Cardiac septum (tissue), 1 donor: ENCODE results near the gene HS3ST1. TPM values are rescaled to one million over a fixed set of nuclear protein-coding genes. Genes with fewer than 3 reads are reported as not detected.

ENCODE experiments used
- DNase-seq: peaks from one replicate; pipeline ENCODE4 v3.0.0-alpha.2; 2020; ENCODE audit warnings: low spot score
- intact Hi-C: fragments of 100-400 bp; cut with DNase I; formaldehyde crosslinking; loops from one replicate; pipeline ENCODE4 v1.14.0; 2022
- long read RNA-seq: library from polyadenylated mRNA; unstranded; transcript quantifications from one replicate; pipeline ENCODE4 v2.0.0, GENCODE V29; 2021
- total RNA-seq: library from RNA; stranded (reverse); fragmentation: NEBNext Ultra II Directional; extraction: Animal tissue kit (Norgen Biotek cat#: 25700); gene quantifications from one replicate; pipeline ENCODE4 v1.2.1, GENCODE V29; 2021
- donor health status: DM: no; HTN: no; CAD: no.

The HS3ST1 gene
- 1.2 TPM for total RNA-seq
- long read RNA-seq, full-length matches to known transcripts: 3 of 6 reads
- long read RNA-seq, partial matches to known transcripts: 0 of 6 reads
- long read RNA-seq, other reads (novel, unspliced or antisense): 3 of 6 reads

DNA sequence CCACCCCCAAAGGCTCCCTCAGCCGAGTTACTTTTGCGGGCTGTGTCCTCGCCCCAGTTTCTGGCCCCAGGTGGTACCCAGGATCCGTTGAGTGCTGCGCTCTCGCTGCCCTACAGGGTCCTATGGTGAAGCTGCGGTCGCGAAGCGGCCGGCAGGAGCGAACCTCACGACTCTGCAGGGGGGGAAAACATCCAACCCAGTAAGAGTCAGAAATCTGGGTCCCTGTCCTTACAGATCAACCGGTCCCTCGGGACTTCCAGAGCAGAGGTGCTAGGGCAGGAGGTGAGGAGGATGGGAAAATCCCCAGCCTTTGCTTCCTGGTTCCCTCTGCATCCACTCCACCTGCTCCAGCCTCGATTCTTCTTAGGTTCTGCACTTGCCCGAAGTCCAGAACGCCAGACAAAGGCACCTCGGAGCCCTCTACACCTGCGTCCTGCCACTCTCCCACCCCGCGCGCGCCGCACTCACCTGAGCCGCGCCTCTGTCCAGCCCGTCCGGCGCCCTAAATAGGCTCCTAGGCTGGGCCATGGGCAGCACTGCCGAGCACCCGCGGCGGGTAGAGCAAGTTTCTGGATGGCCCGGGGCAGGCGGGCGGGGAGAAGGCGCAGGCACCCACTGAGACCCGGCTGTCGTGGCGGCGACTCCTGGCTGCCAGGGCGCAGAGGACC, at the start of gene HS3ST1:
HS3ST1 (minus strand) TSS at position 664 of the 668 bp plus-strand sequence. CDS start 28,889 bp downstream, outside the sequence.
- intact Hi-C loops: loop anchor here (5.0 to 10.0 kb wide), 3 partner anchors 194 to 844 kb away; no protein-coding TSS in a partner anchor
- DNase-seq: no peak

DNA sequence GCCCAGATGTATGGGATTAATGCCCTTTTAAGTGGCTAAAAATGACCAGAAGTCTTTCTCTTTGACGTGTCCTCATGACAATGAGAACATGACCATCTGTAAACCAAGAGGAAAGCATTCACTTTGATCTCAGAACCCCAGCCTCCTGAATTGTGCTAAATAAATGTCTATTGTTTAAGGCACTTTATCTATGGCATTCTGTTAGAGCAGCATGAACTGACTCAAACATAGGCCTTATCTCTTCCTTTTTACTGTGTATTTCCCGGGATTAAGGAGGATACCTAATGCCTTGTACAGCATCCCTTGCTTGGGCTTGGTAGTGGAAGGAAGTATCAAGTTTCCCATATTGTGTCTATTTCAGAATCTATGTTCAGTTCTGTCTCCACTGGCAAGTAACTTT, 47.2 kb upstream of the HS3ST1 start:
- intact Hi-C loops: no loop called here
- no peak for DNase-seq

DNA sequence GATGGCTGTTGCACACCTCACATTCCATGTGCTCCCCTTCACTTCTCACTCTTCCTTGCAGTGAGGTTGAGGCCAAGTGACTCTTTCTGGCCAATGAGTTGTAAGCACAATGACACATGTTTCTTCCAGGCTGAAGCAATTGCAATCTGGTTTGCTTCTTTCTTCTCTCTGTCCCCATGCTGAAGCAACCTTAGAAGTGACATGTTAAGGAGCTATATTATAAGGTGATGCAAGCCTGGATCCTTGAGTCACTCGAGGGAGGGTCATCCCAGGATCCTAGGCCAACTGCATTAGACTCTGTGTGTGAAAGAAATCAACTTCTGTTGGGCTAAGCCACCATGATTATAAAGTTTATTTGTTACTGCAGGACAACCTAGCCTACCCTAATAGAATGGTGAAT, 45.5 kb upstream of the HS3ST1 start:
- no peak for DNase-seq
- intact Hi-C loops: no loop called here

DNA sequence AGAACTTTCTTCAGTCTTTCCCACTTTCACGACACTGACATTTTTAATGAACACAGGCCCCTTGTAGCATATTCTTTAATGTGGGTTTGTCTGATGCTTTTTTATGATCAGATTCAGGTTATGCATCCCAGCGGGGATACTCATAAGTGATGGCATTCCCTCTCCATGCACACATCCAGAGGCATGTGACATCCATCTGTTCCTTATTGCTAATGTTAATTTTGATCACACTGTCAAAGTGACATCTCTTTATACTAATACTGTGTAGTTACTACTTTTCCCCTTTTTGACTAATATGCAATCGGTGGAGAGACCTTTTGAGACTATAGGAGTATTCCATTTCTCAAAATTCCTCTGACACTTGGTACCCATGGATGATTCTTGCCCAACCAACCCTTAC, 43.8 kb upstream of the HS3ST1 start:
- DNase-seq: no peak
- intact Hi-C loops: no loop called here

DNA sequence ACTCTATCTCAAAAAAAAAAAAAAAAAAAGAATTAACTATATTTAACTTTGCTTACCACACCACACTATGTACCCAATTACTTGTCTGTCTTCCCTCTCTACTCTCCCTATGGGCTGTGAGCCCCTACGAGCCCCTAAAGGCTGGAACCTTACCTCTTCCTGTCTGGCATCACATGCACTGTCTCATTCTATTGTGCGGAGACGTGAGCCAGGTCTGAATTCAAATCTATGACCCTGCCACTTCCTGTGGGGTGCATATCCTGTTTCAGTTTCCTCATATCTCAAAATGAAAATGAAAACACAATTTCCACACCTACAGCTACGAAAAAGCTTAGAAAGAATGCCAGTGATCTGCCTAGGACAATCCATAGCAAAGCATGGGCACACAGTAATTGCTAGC, 42.9 kb upstream of the HS3ST1 start:
- no peak for DNase-seq

DNA sequence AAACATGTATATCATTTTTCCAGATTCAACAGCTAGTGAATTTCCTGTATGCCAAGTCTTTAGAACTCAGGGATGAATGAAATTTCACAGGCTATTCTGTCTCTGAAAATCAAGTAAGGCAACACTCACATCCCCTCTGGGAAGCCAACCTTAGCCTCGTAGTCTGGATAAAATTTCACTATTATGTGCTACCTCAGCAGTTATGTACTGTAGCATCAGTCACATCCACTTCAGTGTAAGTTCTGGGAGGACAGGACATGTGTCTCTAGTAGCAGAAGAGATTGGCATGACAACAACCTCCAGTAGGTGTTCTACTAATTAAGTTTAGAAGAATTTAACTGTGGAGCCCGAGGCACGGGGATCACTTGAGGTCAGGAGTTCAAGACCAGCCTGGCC, 42.4 kb upstream of the HS3ST1 start:
- intact Hi-C loops: no loop called here
- no peak for DNase-seq

More for the DNA sequence above, 42.9 kb upstream of the HS3ST1 start:
- intact Hi-C loops: no loop called here

DNA sequence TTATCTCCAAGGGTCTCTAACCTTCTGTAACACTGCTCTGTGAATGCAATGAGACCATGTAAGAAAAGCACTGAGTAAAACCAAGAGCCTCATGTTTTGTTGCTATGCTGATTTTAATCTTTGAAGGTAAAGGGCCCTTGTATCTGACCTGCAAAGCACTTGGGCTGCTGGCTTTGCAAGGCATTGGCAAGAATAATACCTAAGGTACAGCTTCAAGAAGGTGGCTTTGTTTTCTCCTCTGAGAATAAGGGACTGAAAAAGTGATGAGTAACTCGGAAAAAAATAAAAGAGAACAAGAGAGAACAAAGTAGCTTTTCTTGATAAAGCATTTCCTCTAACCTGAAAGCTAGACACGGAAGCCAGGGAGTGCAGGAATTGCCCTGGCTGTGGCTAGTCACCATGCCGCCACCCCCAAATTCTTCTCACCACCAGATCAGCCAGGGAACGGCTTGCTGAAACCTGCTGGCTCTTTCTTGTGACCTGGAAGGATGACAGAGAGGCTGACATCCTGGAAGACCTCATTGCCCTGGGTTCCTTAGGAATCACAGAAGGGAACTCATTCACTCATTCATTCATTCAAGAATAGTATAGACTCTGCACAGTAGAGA, 41.8 kb upstream of the HS3ST1 start:
- intact Hi-C loops: no loop called here
- no peak for DNase-seq

DNA sequence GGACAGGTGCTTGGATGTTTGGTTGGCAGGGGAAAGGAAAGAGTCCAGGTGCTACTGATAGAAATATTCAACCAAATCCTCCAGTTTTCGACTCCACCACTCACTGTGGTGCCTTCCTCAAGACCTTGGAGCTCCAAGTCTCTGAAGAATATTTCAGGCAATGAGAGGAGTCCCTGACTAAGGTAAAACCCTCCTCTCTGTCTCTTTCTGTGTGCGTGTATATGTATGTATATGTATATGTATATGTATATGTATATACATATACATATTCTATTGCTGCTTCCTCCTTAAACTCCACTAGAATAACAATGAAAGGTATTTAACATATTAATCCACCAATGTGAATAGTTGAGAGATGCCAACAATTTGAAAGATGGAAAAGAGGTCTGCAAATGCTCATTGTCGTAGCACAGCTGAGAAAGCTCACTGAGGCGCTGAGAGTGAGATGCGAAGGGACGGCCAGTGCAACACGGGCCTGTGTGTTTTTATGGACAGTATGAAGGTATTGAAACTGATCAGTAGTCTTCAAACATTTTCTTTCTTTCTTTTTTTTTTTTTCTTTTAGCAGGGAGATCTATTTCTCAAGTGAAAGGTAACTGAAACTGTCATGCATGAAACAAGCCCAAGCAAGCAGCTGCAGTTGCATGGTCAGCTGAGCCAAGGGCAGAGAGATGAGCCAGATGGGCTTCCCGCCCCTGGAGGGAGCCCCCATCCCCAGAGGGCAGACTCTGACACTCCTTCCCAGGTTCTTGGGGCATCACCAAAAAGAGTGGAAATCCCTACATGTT, 41.1 kb upstream of the HS3ST1 start:
- DNase-seq: no peak
- intact Hi-C loops: no loop called here

DNA sequence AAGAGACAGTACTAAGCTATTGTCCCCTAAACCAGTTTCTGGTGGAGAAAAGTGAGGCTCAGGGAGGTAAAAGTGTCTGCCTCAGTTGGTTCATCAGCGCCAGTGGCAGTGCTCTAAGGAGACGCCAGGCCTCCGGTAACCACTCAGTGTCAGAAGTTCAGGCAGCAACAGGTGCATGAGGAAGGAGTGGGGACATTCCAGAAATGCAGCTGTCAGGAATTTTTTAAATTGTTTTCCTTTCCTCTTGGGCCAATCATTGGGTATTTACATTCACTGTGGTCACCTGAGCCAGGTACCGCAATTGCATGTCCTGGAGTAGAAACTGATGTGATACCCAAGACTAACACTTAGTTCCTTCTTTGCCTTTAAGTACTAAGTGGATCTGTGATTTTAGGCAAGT, 40.2 kb upstream of the HS3ST1 start:
- intact Hi-C loops: no loop called here
- no peak for DNase-seq

DNA sequence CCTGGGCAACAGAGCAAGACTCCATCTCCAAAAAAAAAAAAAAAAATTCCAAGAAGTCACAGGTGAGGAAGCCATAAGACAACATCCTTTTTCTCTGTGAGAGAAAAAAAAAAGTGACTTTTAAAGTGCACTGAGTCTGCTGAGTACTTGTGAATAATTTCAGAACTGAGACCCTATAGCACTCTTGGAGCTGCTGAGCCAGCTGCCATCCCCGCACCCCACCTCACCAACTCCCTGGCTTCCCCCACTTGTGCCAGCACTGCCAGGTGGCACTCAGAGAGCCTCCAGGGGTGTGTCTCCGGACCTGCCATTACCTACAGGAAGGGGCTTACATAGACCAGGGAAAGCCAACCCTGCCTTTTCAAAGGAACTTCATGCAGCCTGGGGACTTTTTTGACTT, 39.2 kb upstream of the HS3ST1 start:
- intact Hi-C loops: no loop called here
- no peak for DNase-seq

DNA sequence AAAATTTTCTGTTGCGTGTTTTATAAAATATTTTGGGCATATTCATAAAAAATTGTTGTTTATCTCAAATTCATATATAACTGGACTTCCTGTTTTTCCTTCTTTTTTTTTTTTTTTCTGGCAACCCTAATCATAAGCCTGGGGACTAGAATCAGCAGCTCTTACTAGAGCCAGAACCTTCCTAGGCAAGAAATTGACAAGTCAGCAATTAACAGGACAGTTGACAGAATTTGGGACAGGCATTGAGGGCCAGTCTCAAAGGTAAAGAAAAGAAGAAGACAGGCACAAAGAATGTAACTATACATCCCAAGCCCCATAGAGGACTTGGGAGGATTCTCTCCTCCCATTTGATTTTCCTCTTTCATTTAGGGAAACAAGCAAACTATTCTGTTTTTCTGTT, 35.0 kb upstream of the HS3ST1 start:
- DNase-seq: no peak
- intact Hi-C loops: no loop called here

DNA sequence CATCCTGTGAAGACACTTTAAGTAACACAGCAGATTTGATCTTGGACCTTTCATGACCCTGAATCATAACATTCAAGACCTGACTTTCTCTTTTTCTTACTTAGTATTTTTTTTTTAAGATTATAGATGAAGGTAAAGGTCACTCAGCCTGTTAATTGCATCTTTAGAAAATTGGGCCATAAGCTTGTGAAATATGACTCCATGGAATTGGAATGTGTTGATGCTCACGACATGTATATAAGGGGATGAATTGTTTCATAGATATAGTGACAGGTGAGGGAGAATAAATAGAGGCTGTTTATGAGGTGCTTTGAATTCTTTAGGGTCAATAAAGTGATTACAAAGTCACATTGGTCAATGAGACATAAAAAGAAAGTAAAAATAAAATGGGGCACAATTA, 27.7 kb upstream of the HS3ST1 start:
- DNase-seq: no peak
- intact Hi-C loops: no loop called here

DNA sequence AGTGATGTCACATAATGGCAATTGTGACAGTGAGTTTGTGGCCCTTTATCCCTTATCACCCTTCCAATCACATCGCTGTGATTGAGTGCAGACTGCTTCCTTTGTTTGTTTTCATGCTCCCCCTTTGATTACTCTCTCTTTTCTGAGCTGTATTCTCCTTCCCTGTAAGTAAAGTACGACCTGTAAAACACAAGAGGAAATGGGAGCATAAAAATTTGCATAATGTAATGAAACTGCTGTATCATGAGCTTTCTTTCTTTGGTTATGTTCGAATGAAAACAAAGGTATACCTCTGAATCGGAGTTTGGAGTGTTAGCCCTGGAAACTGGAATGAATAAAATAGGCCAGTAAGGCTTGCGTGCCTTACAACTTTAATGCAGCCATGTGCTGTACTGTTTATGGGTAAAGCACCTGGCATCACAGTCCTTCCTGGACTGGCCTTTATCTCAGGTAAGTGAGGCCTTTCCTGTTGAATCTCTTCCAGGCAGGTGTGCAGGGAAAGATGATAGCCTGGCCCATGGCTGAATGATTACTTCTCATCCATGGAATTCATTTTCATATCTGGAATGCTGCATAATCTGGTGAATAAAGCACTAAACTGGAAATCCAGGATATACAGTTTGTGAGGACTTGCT, 26.6 kb upstream of the HS3ST1 start:
- intact Hi-C loops: no loop called here
- no peak for DNase-seq

DNA sequence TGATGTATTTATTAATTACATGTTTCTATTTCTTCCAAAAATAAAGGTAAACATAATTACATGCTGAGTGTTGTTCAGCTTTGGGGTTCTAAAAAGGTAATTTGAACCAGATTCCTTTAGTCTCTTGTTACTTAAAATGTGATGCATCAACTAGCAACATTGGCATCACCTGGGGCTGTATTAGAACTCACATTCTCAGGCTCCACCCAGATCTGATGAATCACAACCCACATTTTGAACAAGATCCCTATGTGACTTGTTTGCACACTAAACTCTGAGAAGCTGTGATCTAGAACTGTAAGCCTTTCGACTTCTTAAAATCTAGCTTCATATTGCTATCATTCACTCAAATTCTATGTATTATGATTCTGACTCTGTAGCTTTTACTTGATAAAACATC, 23.0 kb upstream of the HS3ST1 start:
- no peak for DNase-seq
- intact Hi-C loops: no loop called here

DNA sequence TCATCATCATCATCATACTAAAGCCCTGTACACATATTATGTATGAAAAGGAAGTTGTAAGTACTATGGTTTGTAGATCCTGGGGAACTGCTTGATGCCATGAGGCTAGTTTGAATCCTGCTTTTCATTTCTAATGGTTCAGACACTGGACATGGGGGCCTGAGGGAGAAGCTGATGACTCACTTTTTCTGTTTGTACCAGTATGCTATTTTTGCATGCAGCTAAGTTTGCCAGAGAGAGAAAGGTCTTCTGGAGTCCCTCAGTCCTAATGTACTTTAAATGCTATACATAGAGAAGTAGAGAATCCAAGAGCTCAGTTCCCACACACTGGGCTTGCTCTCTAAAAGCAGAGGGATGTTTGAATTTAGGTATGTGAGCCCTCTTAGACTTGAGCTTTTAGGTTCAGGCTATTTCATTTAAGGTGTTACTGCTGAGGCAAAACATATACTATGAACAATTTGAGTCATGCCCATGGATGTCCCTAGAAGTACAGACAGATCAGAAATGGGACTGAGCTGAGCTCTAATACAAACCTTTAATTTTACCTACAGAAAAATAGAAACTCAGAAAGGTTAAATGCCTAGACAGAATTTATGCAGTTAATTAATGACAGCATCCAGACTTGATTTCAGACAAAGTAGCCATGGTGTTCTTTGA, 17.6 kb upstream of the HS3ST1 start:
- no peak for DNase-seq

DNA sequence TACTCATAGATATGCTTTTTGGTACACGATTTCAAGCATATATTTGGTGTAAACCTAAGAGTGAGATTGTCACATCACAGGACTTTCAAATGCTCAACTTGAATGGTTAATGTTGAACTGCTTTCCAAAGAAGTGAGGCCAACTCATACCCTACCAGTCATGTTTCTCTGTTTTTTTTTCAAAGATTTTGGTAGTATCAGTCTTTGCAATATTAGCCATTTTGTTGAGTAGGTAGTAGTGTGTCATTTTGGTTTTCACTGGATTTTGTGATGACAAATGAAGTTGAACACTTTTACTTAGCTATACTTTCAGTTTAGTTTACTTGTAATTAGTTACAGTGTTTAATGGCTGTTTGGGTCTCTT, 12.5 kb upstream of the HS3ST1 start:
- DNase-seq: no peak
- intact Hi-C loops: no loop called here

More for the DNA sequence above, 17.6 kb upstream of the HS3ST1 start:
- intact Hi-C loops: no loop called here

DNA sequence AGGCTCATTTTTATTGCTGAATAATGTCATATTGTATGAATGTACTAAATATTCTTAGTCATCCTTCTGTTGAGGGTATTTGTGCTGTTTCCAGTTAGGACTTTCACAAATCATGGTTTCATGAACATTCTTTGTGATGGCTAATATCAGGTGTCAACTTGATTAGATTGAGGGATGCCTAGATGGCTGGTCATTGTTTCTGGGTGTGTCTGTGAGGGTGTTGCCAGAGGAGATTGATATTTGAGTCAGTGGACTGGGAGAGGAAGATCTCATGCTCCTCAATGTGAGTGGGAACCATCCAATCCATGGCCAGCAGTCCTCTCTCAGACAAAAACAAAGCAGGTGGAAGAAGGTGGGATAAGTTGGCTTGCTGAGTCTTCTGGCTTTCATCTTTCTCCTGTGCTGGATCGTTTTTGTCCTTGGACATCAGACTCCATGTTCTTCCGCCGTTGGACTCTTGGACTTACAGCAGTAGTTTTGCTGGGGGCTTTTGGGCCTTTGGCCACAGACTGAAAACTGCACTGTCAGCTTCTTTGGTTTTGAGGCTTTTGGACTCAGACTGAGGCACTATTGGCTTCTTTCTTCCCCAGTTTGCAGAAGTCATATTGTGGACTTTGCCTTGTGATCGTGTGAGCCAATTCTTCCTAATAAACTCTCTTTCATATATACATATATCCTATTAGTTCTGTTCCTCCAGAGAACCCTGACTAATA, 11.9 kb upstream of the HS3ST1 start:
- DNase-seq: no peak
- intact Hi-C loops: no loop called here

DNA sequence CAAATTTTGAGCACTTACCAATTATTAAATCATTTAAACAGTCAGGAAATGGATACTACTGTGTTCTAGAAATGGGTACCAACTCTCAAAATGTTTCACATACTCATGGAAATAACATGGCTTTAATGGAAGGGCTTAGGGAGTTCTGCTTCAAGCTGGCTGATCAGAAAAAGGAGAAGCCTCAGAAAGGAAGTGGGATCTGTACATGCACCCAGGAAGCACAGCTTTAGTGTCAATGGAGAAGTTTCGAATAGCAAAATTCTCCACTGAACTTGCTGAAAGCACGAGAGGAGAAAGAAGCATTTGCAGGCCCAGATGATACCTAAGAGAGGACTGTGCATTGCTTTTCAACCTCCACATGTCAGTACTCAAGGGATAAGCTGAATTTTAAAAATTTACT, 11.1 kb upstream of the HS3ST1 start:
- intact Hi-C loops: no loop called here
- DNase-seq: no peak

DNA sequence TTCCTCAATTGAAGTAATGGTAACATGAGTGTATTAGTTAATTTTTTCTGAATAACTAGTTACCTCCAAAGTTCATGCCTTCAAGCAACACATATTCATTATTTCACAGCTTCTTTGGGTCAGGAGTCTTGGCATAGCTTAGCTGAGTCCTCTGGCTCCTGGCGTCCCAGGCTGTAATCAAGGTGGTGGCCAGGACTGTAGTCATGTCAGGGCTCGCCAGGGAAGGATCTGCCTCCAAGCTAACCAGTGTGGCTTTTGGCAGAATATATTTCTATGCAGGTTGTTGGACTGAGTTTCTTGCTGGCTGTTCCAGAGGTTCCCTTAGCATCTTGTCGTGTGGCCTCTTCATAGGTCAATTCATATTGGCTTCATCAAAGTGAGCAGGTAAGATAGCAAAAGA, 10.0 kb upstream of the HS3ST1 start:
- intact Hi-C loops: no loop called here
- no peak for DNase-seq
